ENCODE results near the gene CLEC10A. TPM values are rescaled to one million over a fixed set of nuclear protein-coding genes. Genes with fewer than 3 reads are reported as not detected.

The CLEC10A gene
- total RNA-seq, 4 donors from 2014 or later = 0.59 to 3.9 (median 2.1) TPM

DNA sequence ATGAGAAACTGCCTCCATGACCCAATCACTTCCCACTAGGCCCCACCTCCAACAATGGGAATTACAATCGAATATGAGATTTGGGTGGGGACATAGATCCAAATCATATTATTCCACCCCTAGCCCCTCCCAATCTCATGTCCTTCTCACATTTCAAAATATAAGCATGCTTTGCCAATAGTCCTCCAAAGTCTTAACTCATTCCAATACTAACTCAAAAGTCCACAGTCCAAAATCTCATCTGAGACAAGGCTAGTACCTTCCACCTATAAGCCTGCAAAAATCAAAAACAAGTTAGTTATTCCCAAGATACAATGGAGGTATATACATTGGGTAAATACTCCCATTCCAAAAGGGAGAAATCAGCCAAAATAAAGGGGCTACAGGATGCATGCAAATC lies 12.9 kb downstream of the CLEC10A start:
- WGBS, 2 donors = 86 to 90% methylated on average over 1 of the region's 1 CpG
- Histone ChIP-seq H3K27me3 (no peaks in the 10 kb centered on the region), H3K27ac (no peak overlapping the region), H3K4me1 (no peaks in the 10 kb centered on the region), H3K9me3 (no peaks in the 10 kb centered on the region), H3K36me3 (no peaks in the 10 kb centered on the region), H3K4me3 (replicated peaks in 1 of 3) (no peak overlapping the region)
- TF ChIP-seq, protein P1, sequence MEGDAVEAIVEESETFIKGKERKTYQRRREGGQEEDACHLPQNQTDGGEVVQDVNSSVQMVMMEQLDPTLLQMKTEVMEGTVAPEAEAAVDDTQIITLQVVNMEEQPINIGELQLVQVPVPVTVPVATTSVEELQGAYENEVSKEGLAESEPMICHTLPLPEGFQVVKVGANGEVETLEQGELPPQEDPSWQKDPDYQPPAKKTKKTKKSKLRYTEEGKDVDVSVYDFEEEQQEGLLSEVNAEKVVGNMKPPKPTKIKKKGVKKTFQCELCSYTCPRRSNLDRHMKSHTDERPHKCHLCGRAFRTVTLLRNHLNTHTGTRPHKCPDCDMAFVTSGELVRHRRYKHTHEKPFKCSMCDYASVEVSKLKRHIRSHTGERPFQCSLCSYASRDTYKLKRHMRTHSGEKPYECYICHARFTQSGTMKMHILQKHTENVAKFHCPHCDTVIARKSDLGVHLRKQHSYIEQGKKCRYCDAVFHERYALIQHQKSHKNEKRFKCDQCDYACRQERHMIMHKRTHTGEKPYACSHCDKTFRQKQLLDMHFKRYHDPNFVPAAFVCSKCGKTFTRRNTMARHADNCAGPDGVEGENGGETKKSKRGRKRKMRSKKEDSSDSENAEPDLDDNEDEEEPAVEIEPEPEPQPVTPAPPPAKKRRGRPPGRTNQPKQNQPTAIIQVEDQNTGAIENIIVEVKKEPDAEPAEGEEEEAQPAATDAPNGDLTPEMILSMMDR (IDR thresholded peaks at IDR 0.05) = no peak
- no peak for TF ChIP-seq POLR2A (IDR thresholded peaks at IDR 0.05)
- intact Hi-C loops (cut with DNase I) = no loop called here
- no peak for DNase-seq

DNA sequence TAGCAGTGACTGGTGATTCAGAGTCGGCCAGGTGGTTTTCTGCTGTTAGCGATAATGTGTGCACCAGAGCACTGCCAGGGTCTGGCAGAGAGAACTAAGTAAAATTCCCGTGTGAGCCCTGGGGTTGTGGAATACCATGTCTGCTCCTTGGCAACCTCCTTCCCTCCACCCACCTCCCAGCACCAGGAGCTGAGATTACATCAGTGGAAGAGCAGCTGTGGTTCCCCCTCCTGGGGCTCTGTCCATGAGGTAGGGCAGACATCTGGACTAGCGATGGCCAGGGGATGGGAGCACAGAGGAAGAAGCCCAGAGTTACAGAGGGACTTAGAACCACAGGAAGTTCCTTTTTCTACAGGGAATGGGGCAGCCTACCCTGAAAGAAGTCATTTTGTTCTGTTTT lies 15.8 kb downstream of the CLEC10A start:
- WGBS, 2 donors = 67 to 75% methylated on average over 4 of the region's 4 CpGs

DNA sequence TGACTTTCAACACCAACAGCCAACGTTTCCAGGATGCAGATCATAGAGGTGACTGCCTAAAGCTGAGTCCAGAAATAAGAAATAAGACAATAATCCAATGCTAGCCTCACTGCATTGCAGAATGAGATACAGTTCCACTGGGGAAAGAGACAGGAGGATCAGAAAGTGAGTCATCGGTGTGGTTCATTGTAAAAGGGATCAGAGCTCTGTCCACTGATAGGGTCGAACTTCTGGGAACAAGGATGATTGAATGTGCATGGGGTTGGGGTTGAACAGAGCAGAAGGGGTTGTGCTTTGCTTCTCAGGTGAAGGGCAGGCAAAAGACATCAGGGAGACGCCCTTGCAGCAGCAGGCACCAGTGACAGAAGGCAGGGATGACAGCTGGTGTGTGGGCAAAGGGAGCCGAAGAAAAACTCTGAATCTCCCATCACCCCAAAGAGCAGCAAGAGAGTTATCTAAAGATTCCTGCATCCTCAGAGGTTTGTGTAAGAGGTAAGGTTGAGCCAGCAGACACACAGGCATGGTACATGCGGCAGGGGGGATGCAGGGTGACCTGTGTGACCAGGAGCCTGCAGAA lies 16.4 kb downstream of the CLEC10A start:
- H3K36me3 ChIP-seq = no peaks in the 10 kb centered on the region
- H3K4me1 ChIP-seq = no peaks in the 10 kb centered on the region
- H3K9me3 ChIP-seq = no peaks in the 10 kb centered on the region
- no peak overlapping the region for H3K4me3 ChIP-seq (replicated peaks in 1 of 3)
- H3K27me3 ChIP-seq = no peaks in the 10 kb centered on the region
- WGBS, 2 donors = 78 to 79% methylated on average over 6 of the region's 6 CpGs
- TF ChIP-seq, protein P1 (IDR thresholded peaks at IDR 0.05) = no peak
- no peak for TF ChIP-seq POLR2A (IDR thresholded peaks at IDR 0.05)
- intact Hi-C loops (cut with DNase I) = no loop called here
- H3K27ac ChIP-seq = no peak overlapping the region
- DNase-seq = no peak

More for the DNA sequence above, 15.8 kb downstream of the CLEC10A start:
- H3K27me3 ChIP-seq = no peaks in the 10 kb centered on the region
- TF ChIP-seq, protein P1 (IDR thresholded peaks at IDR 0.05) = no peak
- TF ChIP-seq POLR2A (IDR thresholded peaks at IDR 0.05) = no peak
- no peak overlapping the region for H3K4me3 ChIP-seq (replicated peaks in 1 of 3)
- H3K9me3 ChIP-seq = no peaks in the 10 kb centered on the region
- no peaks in the 10 kb centered on the region for H3K36me3 ChIP-seq
- no peak overlapping the region for H3K27ac ChIP-seq
- H3K4me1 ChIP-seq = no peaks in the 10 kb centered on the region
- intact Hi-C loops (cut with DNase I) = no loop called here
- no peak for DNase-seq

DNA sequence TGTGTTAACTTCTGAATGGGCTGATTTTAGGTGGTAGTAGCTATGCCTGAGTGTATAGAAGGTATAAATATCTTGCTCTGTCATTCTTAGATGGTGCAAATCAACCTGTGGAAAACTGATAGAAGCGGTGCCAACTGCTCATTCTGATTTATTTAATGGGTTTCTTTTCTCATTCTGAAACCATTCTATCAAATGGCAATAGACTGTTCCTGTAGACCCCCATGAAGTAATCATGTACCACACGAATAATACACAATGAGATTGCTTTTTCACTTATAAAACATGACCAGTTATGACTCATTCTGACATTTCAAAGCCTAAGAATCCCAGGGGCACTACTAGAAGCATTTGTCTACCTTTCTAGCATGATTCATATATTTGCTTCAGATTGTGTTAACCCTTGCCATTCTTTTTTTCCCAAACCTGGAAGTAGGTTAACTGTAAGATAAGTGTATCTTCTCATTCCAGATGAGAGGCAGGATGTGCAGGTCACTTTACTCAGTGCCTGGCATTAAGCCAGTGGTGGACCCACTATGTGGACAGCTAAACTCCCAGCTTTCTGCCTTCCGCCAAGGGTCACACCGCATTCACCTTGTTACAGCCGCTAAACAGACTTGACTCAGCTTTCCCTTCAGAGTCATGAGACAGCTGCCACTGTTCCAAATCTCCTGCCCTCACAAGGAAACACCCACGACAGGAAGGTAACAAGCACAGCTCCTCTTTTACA lies 19.7 kb downstream of the CLEC10A start:
- H3K36me3 ChIP-seq = no peaks in the 10 kb centered on the region
- WGBS, 2 donors = 48 to 55% methylated on average over 6 of the region's 6 CpGs
- no peak overlapping the region for H3K27ac ChIP-seq
- H3K4me1 ChIP-seq = no peaks in the 10 kb centered on the region
- no peak for DNase-seq
- H3K4me3 ChIP-seq (replicated peaks in 1 of 3) = no peak overlapping the region
- TF ChIP-seq, protein P1 (IDR thresholded peaks at IDR 0.05) = no peak
- TF ChIP-seq POLR2A (IDR thresholded peaks at IDR 0.05) = no peak
- H3K27me3 ChIP-seq = no peaks in the 10 kb centered on the region
- intact Hi-C loops (cut with DNase I) = no loop called here
- H3K9me3 ChIP-seq = no peaks in the 10 kb centered on the region

DNA sequence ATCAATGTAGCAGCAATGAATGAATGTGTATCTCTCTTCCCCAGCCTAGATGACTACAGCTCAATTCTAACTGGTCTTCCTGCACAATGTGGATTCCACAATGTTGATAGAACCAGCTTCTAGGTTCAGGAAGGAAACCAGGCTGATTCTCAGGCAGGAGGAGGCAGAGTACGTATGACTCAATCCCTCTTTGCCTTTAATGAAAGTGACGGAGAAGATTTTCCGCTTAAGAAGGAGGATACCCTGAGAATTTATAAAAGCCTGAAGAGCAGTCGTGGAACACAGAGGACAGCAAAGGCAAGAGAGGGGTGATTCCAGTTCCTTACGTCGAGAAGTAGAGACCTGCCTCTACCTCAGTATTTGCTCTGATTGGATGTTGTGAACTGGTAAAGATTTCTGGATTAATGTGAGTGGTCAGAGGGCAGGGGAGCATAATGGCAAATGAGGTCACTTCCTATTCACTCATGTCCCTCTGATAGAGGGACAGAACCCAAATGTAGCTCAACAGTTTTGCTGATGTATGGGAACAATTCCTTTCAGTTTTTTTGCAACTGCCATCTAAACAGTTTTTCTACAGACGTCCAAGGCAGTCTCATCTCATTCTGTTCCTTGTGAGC lies 21.1 kb downstream of the CLEC10A start:
- TF ChIP-seq, protein P1 (IDR thresholded peaks at IDR 0.05) = no peak
- no peak for TF ChIP-seq POLR2A (IDR thresholded peaks at IDR 0.05)
- H3K4me1 ChIP-seq = no peaks in the 10 kb centered on the region
- no peak for DNase-seq
- no peaks in the 10 kb centered on the region for H3K9me3 ChIP-seq
- 70 to 74% methylated on average over 7 of the region's 7 CpGs for WGBS, 2 donors
- intact Hi-C loops (cut with DNase I) = no loop called here
- H3K27me3 ChIP-seq = no peaks in the 10 kb centered on the region
- no peak overlapping the region for H3K27ac ChIP-seq
- H3K4me3 ChIP-seq (replicated peaks in 1 of 3) = no peak overlapping the region
- no peaks in the 10 kb centered on the region for H3K36me3 ChIP-seq

All from thyroid gland (tissue), 4 donors.